Measurements from ENCODE around the gene CAMSAP1.

Gene CAMSAP1

GRCh38 chr9:135827866-135828580 is 79.3 kb downstream of the CAMSAP1 start:
- DNase-seq = no peak

- DNase-seq = no peak
Observed at GRCh38 chr9:135827301-135827700, 80.0 kb downstream of the CAMSAP1 start.

- DNase-seq = no peak
Observed at GRCh38 chr9:135826188-135826545, 81.2 kb downstream of the CAMSAP1 start.

DNA sequence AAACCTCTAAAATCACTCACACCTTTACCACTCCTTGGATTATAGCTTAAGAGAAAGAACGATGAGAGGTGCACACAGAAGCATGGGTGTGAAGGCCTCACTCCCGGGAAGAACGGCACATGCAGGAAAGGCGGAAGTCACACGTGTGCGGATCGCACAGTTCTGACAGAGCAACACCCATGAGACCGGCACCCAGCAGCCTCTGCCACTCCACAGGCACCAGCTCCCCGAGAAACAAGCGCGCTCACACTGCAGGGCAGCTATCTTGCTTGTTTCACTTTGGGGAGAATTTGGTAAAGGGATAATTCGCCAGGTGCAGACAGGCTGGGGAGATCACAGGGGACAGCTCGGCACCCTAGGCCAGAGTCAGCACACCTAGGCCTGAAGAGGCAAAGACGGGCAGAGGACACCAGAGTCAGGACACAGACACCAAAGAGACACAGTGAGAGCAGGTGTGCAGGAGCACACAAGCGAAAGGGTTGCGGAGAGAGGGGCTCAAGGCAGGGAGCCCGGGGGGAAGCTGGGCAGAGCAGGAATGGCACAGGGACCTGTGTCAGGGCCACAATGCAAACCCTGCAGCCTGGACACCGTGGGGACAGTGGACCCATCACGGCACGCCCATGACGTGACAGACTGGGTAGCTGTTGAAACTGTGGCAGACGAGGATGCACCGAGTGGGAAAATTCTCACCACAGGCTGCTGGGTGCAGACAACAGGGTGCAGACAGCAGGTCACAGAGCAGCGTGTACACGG is 81.7 kb downstream of the CAMSAP1 start:
- no peak for DNase-seq

- no peak for DNase-seq
Observed at GRCh38 chr9:135823036-135823435, 84.3 kb downstream of the CAMSAP1 start.

- DNase-seq = no peak
Observed at GRCh38 chr9:135822374-135822755, 85.0 kb downstream of the CAMSAP1 start.

DNA sequence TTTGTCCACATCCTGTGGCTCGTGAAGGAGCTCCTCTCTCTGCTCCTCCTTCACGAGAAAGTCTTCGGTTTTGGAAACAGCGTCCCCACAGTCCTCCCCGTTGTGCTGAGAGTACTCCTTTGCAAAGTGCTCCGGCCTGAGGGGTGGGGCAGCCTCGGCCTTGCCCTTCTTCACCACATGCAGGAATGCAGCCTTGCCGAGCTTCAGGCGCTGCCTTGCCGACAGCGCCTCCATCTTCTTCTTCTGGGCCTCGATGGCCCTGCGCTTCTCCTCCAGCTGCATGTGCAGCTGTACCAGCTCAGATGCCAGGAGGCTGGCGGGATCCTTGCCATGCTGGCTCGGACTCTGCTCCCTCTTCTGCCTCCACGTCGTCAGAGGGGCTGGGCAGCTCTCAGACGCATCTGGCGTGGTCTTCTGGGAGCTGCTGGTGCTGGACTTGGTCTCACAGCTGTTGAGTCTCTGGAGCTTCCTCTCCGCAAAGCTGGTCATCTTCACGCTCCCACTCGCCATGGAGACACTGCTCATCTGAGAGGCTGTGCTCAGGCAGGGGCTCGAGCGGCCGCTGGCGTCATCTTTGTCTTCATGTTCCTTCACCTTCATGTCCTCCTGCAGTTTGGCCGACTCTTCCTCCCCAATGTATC is 85.5 kb downstream of the CAMSAP1 start:
- DNase-seq = no peak

GRCh38 chr9:135821116-135821515 is 86.2 kb downstream of the CAMSAP1 start:
- DNase-seq = no peak

GRCh38 chr9:135820661-135821060 is 86.7 kb downstream of the CAMSAP1 start:
- no peak for DNase-seq

DNA sequence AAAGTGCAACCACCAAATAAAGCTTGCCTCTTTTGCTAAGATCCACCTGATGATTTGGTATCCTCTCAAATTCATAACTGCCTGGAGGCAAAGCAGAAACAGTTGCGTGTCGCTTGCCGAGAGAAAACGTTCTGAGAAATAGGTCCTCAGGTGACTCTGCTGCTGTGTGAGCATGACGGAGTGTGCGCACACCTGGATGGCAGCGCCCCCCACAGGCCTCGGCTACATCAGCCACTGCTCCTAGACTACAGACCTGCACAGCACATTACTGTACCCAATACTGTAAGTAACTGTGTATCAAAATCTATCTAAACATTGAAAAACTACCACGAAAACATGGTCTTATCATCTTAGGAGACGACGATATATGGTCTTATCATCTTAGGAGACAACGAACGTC is 87.4 kb downstream of the CAMSAP1 start:
- DNase-seq = no peak

DNA sequence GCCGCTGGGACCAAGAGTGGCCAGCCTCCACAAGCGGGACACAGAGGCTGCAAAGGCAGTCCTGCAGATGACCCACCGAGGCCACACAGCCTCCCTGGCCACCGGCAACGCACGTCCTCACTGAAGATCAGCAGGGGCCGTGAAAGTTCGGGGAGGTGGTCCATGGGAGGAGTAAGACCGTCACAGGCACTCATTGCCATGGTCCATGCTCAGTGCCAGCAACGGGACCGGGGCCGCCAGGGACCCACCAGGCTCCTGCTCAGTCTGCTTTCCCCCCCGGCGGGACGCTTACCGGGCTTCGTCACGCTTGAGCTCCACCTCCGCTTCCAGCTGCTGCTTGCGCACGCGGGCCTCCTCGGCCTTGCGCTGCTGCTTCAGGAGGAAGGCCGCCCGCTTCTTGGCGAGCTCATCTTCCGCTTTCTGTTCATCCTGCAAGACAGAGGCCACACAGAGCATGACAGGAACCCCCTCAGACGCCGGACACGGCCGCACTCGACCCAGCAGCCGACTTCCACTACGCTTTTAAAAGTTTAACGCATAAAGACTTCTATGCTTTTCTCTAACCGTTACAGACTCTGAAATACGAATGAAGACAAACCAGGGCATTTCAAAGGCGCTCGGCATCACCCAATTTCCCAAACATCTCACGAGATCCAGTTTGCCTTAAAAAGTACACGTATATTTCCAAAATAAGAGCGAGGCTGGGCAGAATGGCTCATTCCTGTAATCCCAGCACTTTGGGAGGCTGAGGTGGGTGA is 88.4 kb downstream of the CAMSAP1 start:
- DNase-seq = no peak

DNA sequence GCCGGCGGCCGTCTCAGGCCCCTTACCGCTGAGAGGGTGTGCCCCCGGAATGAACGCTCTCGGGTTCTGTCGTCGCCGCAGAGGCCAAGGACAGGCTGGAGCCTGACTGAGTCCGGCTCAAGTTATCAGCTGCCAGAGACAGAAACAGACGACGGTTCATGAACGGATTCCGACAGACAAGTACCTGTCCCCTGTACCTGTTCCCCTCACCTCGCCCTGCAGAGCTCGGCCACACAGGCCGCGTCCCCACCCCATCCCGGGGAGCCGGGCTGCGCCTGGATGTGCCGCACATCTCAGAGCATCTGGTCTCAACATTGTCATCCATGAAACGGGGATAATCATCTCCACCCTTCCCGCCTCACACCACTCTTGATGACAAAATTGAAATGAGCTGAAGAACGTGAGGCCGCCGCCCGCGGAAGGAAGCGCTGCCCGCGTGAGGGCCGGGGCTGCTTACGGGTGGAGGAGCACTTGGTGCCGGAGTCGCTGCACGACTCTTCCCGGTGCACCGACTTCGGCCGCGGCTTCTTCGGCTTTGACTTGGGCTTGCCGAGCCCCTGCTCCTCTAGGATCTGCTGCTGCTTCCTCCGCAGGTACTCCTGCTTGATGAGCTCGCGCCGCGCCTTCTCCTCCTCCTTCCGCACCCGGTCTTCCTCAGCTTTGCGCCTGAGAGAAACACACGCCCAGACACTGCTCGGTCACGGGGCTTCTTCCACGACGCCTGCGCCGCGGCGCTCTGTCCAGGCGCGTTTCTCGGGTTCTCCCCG is 89.2 kb downstream of the CAMSAP1 start:
- no peak for DNase-seq

DNA sequence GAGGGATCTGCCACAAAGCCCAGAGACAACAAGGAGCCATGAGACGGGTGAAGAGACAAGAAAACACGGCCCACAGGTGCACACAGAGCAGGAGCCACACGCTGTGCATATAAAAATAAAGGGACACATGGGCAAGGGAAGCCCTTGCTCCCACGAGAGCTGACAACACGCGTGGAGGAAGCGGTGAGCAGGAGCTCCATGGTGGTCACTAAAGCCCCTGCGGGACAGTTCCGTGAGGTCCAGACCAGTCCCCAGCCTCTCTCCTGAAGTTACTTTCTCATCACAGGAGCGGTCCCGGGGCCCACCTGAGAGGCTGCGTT is 90.7 kb downstream of the CAMSAP1 start:
- DNase-seq = no peak

DNA sequence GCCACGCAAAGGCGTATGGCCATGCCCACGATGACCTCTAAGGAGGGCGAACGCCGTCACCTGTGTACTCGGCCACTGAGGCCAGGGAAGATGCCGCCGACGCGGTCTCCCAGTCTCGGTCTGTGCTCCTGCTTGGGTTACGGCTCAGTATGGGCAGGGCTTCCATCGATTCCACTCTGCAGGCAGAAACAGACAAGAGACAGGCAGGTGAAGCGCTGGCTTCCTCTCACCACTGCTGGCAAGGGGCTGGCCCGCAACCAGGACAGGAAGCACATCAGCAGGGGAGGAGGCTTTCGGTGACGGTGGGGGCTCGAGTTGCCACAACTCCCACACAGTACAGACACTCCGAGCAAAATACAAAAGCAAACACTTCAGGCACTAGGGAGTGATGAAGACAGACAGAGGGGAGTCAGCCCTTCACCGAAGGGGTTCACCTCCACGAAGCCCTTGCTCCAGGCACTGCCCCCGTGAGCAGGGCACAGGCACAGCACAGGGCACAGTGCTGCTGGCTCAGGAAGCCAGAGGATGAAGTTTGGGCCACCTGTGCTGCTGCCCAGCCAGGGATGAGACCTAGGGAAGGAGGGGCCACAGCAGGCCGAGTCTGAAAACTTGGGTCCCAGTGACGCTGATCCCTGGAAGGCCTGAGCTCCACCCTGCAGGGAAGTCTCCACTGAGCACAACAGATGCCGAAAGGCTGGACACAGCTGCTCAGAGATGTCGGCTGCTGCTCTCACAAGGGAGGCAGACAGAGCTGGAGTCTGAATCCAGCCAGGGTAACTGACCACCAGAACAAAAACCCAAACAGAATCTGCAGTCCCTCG is 91.3 kb downstream of the CAMSAP1 start:
- no peak for DNase-seq

DNA sequence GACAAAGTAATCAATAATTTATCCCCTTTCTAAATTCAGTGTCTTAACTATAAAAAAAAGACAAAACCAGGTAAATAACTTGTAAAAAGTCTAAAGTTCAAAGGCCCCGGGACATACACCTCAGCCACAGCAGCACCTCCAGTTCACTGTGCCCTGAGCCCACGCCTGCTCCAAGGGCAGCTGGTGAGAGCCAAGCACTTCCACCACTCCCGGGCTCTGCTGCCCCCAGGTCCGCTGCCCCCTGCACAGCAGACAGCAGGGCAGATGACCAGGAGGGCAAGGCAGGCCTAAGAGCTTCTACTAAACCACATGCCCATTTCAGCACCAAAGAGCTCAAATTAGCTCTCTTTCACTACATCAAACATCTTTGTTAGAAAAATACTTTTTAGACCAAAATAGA is 91.9 kb downstream of the CAMSAP1 start:
- DNase-seq = no peak

GRCh38 chr9:135814421-135815095 is 92.8 kb downstream of the CAMSAP1 start:
- no peak for DNase-seq

- no peak for DNase-seq
Observed at GRCh38 chr9:135813671-135814290, 93.6 kb downstream of the CAMSAP1 start.

DNA sequence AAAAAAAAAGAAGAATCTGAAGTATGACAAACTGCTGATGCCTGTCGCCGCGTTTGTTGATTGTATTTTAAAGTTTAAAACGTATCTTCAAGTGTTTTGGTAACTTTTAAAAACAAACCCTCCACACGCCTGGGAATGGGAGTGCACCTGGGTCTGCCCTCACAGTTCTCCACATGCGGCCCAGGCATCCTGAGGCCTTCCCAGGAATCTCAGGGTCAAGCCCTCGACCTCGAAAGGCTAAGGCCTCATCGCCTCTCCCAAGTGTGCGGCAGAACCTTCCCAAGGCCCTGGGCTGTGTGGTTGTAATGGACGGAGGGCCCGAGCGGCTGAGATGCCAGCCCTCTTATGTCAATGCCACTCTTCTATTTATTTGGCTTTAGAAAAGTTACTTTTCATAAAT is 94.4 kb downstream of the CAMSAP1 start:
- no peak for DNase-seq

DNA sequence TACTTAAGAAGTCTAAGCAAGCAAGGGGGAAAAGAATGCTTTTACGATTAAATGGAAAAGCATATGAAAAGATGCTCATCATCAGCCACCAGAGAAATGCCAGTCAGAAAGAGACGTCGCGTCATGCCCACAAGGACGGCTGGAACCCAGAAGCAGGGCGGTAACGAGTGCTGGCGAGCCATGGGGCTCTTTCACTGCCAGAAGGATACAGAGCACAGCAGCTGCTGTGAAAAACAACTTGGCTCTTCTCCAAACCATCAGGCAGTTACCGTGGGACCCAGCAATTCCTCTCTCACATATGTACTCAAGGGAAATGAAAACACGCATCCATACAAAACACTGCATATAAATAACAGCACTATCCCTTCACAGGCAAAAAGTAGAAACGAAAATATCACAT is 95.5 kb downstream of the CAMSAP1 start:
- DNase-seq = no peak

DNA sequence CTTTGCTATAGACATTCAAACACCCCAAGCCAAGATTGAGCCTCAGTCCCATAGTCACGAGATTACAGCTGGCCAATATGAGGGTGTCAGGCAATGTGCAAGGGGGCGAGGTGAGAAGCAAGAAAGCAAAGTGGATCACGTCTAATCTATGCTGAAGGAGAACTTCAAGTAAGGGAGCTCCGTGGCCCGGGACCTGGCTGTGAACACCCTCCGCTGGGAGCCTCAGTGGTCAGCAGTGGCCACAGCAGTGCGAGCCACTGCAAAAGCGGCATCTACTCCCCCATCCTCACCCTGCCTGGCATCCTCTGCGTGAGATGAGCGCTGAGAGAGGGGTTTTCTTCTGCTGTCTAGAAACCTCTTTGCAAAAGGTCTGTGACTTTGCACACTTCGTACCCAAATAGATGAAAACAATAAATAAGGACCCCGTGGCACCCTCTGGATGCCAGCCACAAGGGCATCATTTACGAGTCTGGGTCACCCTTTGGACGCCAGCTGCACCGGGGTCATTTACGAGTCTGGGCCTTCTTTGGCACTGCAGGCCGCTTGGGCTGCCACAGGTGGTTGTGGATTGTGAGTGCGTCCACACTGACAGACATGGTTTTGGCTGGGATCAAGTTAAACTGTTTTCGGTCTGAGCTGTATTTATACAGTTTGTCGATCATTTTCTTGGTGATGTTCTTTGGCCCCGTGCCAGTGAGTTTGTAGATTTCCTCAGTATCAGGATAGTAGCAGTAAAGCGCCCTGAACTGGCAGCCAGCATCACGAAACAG is 96.4 kb downstream of the CAMSAP1 start:
- DNase-seq = no peak

All from T-helper 9 cell (primary cell).